ENCODE results near the gene OOSP3. TPM values are rescaled to one million over a fixed set of nuclear protein-coding genes. Genes with fewer than 3 reads are reported as not detected.
"Not testable (repeated sequence)": the region's sequence is repeated elsewhere in the genome, so short reads cannot be mapped to it uniquely, and the experiment has no call there.

Gene OOSP3
- total RNA-seq, 1 donor from 2014 or later, result not detected

GRCh38 chr11:59845399-59845798 lies 33.2 kb upstream of the OOSP3 start, which contains the start of gene CBLIF:
Gene CBLIF (minus strand): TSS chr11:59845499. CDS start chr11:59845453, 46 bp downstream.
- H3K27me3 ChIP-seq (ENCODE audit: control insufficient read depth, insufficient read depth, low read length), result no peaks in the 10 kb centered on the region
- DNase-seq (ENCODE audit: low read depth), result no peak
- H3K4me3 ChIP-seq (ENCODE audit: low read depth, low read length), result no peak within 1 kb of the TSS
- H3K36me3 ChIP-seq (ENCODE audit: control insufficient read depth, insufficient read depth, low read length), result no peaks in the 10 kb centered on the region
- TF ChIP-seq CTCF (IDR thresholded peaks at IDR 0.05; ENCODE audit: insufficient read depth, low read length, poor library complexity, severe bottlenecking), result no peak

GRCh38 chr11:59846556-59846955 lies 32.0 kb upstream of the OOSP3 start:
- H3K27me3 ChIP-seq (ENCODE audit: control insufficient read depth, insufficient read depth, low read length), result no peaks in the 10 kb centered on the region
- no peaks in the 10 kb centered on the region for H3K36me3 ChIP-seq (ENCODE audit: control insufficient read depth, insufficient read depth, low read length)
- no peak overlapping the region for H3K4me3 ChIP-seq (ENCODE audit: low read depth, low read length)
- TF ChIP-seq CTCF (IDR thresholded peaks at IDR 0.05; ENCODE audit: insufficient read depth, low read length, poor library complexity, severe bottlenecking), result no peak
- DNase-seq (ENCODE audit: low read depth), result no peak

GRCh38 chr11:59847626-59848025 lies 31.0 kb upstream of the OOSP3 start:
- DNase-seq (ENCODE audit: low read depth), result no peak
- no peaks in the 10 kb centered on the region for H3K27me3 ChIP-seq (ENCODE audit: control insufficient read depth, insufficient read depth, low read length)
- H3K36me3 ChIP-seq (ENCODE audit: control insufficient read depth, insufficient read depth, low read length), result no peaks in the 10 kb centered on the region
- TF ChIP-seq CTCF (IDR thresholded peaks at IDR 0.05; ENCODE audit: insufficient read depth, low read length, poor library complexity, severe bottlenecking), result no peak
- no peak overlapping the region for H3K4me3 ChIP-seq (ENCODE audit: low read depth, low read length)

- not testable (repeated sequence) for H3K36me3 ChIP-seq (ENCODE audit: control insufficient read depth, insufficient read depth, low read length); H3K27me3 ChIP-seq (ENCODE audit: control insufficient read depth, insufficient read depth, low read length); DNase-seq (ENCODE audit: low read depth); H3K4me3 ChIP-seq (ENCODE audit: low read depth, low read length)
Observed at GRCh38 chr11:59848439-59848838, 30.1 kb upstream of the OOSP3 start.

GRCh38 chr11:59849129-59849528 lies 29.5 kb upstream of the OOSP3 start:
- no peak overlapping the region for H3K4me3 ChIP-seq (ENCODE audit: low read depth, low read length)
- no peaks in the 10 kb centered on the region for H3K27me3 ChIP-seq (ENCODE audit: control insufficient read depth, insufficient read depth, low read length)
- DNase-seq (ENCODE audit: low read depth), result peak; percentile 86
- H3K36me3 ChIP-seq (ENCODE audit: control insufficient read depth, insufficient read depth, low read length), result no peaks in the 10 kb centered on the region
- TF ChIP-seq CTCF (IDR thresholded peaks at IDR 0.05; ENCODE audit: insufficient read depth, low read length, poor library complexity, severe bottlenecking), result no peak

GRCh38 chr11:59849551-59849950 lies 29.0 kb upstream of the OOSP3 start:
- not testable (repeated sequence) for H3K4me3 ChIP-seq (ENCODE audit: low read depth, low read length); DNase-seq (ENCODE audit: low read depth); H3K36me3 ChIP-seq (ENCODE audit: control insufficient read depth, insufficient read depth, low read length); H3K27me3 ChIP-seq (ENCODE audit: control insufficient read depth, insufficient read depth, low read length)

- H3K36me3 ChIP-seq (ENCODE audit: control insufficient read depth, insufficient read depth, low read length), result not testable (repeated sequence)
Observed at GRCh38 chr11:59851416-59851815, 27.2 kb upstream of the OOSP3 start.

More at GRCh38 chr11:59851416-59851815, 27.2 kb upstream of the OOSP3 start:
- H3K27me3 ChIP-seq (ENCODE audit: control insufficient read depth, insufficient read depth, low read length); DNase-seq (ENCODE audit: low read depth); H3K4me3 ChIP-seq (ENCODE audit: low read depth, low read length): not testable (repeated sequence)

Data from kidney epithelial cell (primary cell).